Cerebellar nuclear complex (tissue), 1 donor: ENCODE results near the gene TOPAZ1.
"Not testable (repeated sequence)": the region's sequence is repeated elsewhere in the genome, so short reads cannot be mapped to it uniquely, and the experiment has no call there.

ENCODE experiments used
- DNase-seq, 2 experiments: peaks; one replicate each; lab custom pipeline; 2025; lab: John Stamatoyannopoulos, UW

TOPAZ1 gene

GRCh38 chr3:44330444-44330843, 88.8 kb downstream of the TOPAZ1 start:
- no peak for DNase-seq

- DNase-seq = no peak
Measured at GRCh38 chr3:44334326-44334725, 92.6 kb downstream of the TOPAZ1 start.

- DNase-seq = no peak
Measured at GRCh38 chr3:44337248-44337785, 95.6 kb downstream of the TOPAZ1 start.

DNA sequence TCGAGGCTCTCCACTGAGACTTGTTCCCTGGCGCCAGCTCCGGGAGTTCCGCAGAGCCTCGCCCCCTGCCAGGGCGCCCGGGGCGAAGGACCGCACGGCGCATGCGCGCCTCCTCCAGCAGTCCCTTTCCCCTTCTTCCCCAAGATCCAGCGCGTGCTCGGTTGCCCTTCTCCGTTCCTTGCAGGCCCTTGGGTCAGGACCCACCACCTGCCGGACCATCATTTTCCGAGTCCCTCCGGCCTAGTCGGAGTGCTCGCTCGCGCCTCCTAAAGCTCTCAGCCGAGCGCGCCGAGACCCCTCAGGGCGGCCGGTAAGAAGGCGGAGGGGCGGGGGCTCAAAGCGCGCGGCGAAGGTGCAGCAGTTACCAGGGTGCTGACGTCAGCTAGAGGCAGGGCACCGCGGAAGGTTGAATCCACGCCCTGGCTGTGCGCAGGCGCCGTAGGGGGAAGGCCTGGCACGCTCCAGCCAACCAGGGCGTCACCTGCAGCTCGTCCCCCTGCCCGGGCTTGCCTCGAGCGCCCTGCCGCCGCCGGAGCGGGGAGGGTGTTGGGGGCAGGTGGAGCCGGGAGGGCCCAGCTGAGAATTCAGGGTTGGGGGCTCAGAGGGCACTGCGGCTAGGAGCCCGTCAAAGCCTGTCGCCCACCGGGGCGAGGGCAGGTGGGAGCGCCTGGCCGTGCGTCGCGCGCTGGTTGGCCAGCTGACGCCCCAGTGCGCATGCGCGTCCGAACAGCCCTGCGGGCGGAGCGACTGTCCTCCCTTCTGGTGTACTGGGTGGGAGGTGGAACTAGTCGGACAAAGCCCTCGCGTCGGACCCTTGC, 96.5 kb downstream of the TOPAZ1 start, which contains the start of gene TCAIM:
TSS of gene TCAIM (plus strand) at position 757 of the 818 bp plus-strand sequence. CDS start 16,017 bp downstream, outside the sequence.
- peak; percentile 49 to 86 for DNase-seq

GRCh38 chr3:44338828-44339127, 97.1 kb downstream of the TOPAZ1 start:
- peak in 1 of 2 experiments; percentile 12 for DNase-seq

DNA sequence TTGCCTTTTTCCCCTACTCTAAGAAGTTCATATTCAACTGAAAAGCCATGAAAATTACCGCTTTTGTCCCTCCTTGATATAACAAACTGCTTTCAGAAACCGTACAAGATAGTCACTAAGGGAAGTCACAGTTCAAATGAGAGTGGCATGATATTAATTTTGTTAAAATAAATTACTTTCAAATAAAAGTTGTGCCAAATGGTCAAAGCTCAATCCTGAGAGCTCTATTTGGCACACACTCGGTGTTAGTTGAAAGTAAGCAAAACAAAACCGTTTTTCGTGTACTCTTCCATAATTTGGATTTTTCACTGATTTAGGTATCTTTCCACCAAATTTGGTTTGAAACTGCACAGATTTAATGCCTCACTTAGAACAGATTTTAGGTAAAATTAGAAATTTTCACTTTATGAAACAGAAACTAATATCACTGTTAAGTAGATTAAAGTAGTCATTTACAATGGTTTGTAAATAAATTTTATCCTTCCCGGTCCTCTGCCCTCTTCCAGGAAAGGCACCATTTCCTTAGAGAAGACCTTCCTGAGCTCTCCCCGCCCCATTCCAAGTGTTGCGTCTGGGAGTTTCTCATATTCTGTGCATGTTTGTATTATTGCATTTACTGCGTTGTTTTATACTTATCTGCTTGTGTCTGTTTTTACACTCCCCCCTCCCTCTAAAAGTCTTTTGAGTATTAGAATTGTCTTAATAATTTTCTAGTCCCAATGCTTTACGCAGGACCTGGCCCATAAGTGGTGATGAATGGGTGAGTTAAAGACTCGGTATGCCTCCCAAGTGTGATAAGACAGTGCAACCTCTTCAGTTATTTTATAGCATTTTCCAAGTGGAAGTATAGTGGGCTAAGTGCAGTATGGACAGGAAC, 97.7 kb downstream of the TOPAZ1 start:
- DNase-seq = no peak

DNA sequence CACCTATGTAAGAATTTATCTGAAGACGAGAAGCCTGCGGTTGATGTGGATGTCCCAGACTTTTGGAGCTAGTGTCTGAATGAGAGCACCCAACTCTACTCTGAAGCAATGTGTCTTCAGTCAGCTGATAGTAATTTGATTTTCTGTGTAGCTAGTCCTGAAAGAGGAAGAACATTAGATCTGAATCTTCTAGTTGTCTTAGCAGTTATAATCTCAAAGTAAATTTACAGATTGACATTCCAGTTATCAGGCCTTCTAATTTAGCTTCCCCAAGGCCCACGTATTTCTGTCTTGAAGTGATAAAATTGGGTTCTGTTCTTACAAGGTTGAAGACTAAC, 98.3 kb downstream of the TOPAZ1 start:
- no peak for DNase-seq

DNA sequence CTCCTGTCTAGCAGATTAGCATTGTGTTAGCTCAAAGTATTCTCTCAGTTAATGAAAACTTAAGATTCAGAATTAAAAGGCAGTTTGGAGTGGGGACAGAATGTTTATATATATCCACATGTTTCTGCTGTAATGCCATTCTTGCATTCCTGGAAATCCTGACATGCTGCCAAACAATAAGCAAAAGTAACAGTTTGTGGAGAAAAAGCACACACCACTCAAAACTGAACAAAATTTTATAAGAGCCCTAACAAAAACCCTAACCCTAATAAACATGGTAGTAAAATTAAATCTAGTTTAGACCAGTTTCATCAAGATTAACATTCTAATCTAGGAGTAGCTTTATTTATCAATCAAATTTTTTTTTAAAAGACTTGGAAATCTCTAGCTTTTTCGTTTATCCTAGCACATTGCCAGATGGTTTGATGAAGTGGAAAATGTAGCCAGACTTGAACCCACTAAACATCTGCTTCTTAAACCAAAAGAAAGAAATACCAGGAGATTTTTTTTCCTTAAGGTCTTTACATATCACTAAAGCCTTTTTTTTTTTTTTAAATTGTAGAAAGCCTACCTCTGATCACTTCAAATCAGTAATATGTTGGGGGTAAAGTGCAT, 100.6 kb downstream of the TOPAZ1 start:
- no peak for DNase-seq

- no peak for DNase-seq
Measured at GRCh38 chr3:44343421-44343820, 101.7 kb downstream of the TOPAZ1 start.

GRCh38 chr3:44346590-44346989, 104.9 kb downstream of the TOPAZ1 start:
- not testable (repeated sequence) for DNase-seq

- DNase-seq = no peak
Measured at GRCh38 chr3:44348993-44349392, 107.3 kb downstream of the TOPAZ1 start.

- no peak for DNase-seq
Measured at GRCh38 chr3:44353355-44353924, 111.8 kb downstream of the TOPAZ1 start.

DNA sequence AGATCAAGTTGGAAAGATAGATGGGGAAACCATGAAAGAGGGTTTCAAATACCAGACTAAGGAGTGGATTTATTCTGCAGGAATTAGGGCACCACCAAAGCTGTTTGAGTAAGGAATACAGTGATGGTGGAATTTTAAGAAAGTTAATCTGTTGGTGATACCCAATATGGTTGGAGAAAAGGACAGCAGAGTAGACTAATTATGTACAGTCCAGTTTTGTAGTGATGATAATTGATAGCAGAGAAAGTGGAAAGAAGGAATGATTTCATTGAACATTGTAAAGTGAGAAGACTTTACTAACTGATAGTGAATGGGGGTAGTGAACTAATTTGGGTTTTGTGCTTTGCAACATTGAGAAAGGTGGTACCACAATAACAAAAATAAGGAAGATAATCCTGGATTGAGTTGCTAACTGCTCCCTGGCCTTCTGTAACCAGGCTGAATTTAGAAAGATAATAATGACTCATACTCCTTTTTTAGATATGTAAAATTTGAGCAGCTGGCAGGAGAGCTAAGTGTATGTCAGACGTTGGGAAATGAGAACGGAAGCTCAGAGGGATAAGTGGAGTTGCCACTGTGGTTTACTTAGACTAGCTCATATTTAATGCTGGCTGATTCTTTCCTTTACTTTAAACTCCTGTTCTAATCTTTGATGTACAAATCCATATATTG, 113.8 kb downstream of the TOPAZ1 start:
- no peak for DNase-seq

DNA sequence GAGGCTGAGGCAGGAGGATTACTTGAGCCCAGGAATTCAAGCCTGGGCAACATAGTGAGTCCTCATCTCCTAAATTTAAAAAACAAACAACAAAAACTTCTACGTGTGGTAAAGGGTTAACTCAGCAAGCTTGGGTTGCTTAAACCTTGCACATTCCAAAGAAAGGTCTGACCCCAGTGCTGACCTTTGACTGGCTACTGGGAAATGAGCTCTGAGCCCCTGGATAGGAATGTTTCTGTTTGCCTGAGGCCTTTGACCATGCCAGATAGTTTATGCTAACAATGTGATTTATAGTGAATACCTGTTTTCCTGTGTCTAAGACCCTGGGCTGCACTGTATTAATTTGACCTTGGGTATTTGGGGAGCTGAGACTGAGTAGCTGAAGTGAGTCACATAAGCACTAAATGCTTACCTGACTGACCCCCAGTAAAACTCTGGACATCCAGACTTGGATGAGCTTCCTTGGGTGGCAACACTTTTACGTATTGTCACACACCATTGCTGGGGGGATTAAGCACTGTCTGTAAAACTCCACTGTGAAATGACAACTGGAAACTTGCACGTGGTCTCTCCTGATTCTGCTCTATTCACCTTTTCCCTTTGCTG, 117.6 kb downstream of the TOPAZ1 start:
- no peak for DNase-seq

DNA sequence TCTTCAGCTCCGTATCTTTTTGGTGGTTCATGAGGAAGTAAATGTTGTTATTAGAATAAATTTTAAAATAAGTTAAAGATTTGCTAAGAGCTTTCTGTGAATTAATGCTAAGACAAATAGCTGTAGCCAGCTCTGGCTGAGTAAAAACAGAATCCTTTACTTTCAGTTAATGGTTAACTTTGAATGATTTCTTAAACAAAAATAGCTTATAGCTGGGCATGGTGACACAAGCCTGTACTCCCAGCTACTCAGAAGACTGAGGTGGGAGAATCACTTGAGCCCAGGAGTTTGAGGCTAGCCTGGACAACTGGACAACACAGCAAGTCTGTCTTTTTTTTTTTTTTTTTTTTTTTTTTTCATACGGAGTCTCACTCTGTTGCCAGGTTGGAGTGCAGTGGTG, 121.9 kb downstream of the TOPAZ1 start:
- no peak for DNase-seq

DNA sequence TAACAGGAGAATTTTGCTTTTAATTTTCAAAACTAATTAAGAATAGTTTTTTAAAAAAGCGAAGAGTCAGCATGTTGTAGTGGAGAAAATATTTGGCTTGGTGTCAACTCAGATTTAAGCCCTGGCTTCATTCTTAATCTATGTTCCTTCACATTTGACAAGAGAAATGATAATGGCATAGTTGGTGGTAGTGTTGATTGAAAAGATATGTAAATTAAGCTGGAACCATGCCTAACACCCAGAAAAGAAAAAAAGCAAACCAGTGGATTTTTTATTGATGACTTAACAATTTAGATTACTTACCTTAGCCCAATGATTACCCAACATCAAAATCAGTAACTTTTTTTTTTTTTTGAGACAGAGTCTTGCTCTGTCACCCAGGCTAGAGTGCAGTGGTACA, 124.3 kb downstream of the TOPAZ1 start:
- DNase-seq = no peak

DNA sequence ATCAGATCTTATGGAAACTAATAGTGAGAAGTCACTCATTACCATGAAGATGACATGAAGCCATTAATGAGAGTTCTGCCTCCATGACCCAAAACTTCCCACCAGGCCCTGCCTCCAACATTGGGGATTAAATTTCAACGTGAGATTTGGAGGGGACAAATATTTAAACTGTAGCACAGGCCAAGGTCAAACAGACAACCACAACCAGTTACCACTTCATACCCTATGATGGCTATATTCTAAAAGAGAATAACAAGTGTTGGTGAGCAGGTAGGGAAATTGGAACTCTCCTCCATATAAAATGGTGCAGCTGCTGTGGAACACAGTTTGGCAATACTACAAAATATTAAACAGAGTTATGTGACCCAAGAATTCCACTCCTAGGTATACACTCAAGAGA, 133.8 kb downstream of the TOPAZ1 start:
- no peak for DNase-seq
